ACHN (cell line): ENCODE results near the gene LPCAT1.
"Not testable (repeated sequence)": the region's sequence is repeated elsewhere in the genome, so short reads cannot be mapped to it uniquely, and the experiment has no call there.

ENCODE experiments used
- DNase-seq: peaks from one replicate; pipeline ENCODE4 v3.0.0-alpha.2; 2015
- in situ Hi-C: cut with HindIII; loops from 2 replicates; pipeline ENCODE4 v1.10.0; 2017; ENCODE audit warnings: low sequenced_read_pairs, low pct_ligation_motif_present, low pct_unique_long_range_greater_than_20kb

The LPCAT1 gene

GRCh38 chr5:1514027-1514818 is 9.5 kb downstream of the LPCAT1 start:
- in situ Hi-C loops = no loop called here
- DNase-seq = no peak

GRCh38 chr5:1513326-1514026 is 10.3 kb downstream of the LPCAT1 start:
- in situ Hi-C loops = no loop called here
- DNase-seq = no peak

- DNase-seq = no peak
- in situ Hi-C loops = no loop called here
Measured at GRCh38 chr5:1512541-1513291, 11.0 kb downstream of the LPCAT1 start.

- peak; percentile 75 for DNase-seq
- in situ Hi-C loops = no loop called here
Measured at GRCh38 chr5:1511651-1512540, 11.9 kb downstream of the LPCAT1 start.

- no peak for DNase-seq
- in situ Hi-C loops = no loop called here
Measured at GRCh38 chr5:1511048-1511447, 12.7 kb downstream of the LPCAT1 start.

- no peak for DNase-seq
- in situ Hi-C loops = no loop called here
Measured at GRCh38 chr5:1510631-1511030, 13.1 kb downstream of the LPCAT1 start.

- in situ Hi-C loops = no loop called here
- no peak for DNase-seq
Measured at GRCh38 chr5:1510151-1510561, 13.6 kb downstream of the LPCAT1 start.

- DNase-seq = no peak
- in situ Hi-C loops = no loop called here
Measured at GRCh38 chr5:1509346-1510085, 14.2 kb downstream of the LPCAT1 start.

GRCh38 chr5:1508659-1509290 is 15.0 kb downstream of the LPCAT1 start:
- DNase-seq = no peak
- in situ Hi-C loops = no loop called here

- in situ Hi-C loops = no loop called here
- no peak for DNase-seq
Measured at GRCh38 chr5:1507961-1508658, 15.7 kb downstream of the LPCAT1 start.

GRCh38 chr5:1507457-1507856 is 16.3 kb downstream of the LPCAT1 start:
- in situ Hi-C loops = no loop called here
- no peak for DNase-seq

- in situ Hi-C loops = no loop called here
- no peak for DNase-seq
Measured at GRCh38 chr5:1507014-1507375, 16.8 kb downstream of the LPCAT1 start.

GRCh38 chr5:1506242-1507013 is 17.3 kb downstream of the LPCAT1 start:
- no peak for DNase-seq
- in situ Hi-C loops = no loop called here

GRCh38 chr5:1505506-1506241 is 18.1 kb downstream of the LPCAT1 start:
- in situ Hi-C loops = no loop called here
- DNase-seq = no peak

GRCh38 chr5:1505089-1505488 is 18.7 kb downstream of the LPCAT1 start:
- in situ Hi-C loops, DNase-seq: not testable (repeated sequence)

GRCh38 chr5:1504617-1505016 is 19.1 kb downstream of the LPCAT1 start:
- in situ Hi-C loops = no loop called here
- DNase-seq = no peak
